HG02763 (cell line): ENCODE data around the gene TM4SF4.

Experiments
- ATAC-seq: cut with Tn5 transposase; IDR thresholded peaks from one replicate; pipeline ENCODE4 v1.9.1; 2021; ENCODE audit warnings: mild to moderate bottlenecking, moderate library complexity; ENCODE audit not compliant: unreplicated experiment

The TM4SF4 gene

DNA sequence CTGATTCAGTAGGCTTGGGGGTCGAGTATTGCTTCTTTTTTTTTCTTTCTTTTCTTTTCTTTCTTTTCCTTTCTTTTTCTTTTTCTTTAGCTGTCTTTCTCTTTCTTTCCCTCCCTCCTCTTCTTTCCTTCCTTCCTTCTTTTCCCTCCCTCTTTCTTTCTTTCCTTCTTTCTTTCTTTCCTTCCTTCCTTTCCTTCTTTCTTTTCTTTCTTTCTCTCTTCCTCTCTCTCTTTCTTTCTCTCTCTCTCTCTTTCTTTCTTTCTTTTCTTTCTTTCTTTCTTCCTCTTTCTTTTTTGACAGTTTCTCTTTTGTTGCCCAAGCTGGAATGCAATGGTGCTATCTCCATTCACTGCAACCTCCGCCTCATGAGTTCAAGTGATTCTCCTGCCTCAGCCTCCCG is 36.0 kb downstream of the TM4SF4 start:
- no peak for ATAC-seq

- no peak for ATAC-seq
Measured at GRCh38 chr3:149511040-149511626, 36.6 kb downstream of the TM4SF4 start.

DNA sequence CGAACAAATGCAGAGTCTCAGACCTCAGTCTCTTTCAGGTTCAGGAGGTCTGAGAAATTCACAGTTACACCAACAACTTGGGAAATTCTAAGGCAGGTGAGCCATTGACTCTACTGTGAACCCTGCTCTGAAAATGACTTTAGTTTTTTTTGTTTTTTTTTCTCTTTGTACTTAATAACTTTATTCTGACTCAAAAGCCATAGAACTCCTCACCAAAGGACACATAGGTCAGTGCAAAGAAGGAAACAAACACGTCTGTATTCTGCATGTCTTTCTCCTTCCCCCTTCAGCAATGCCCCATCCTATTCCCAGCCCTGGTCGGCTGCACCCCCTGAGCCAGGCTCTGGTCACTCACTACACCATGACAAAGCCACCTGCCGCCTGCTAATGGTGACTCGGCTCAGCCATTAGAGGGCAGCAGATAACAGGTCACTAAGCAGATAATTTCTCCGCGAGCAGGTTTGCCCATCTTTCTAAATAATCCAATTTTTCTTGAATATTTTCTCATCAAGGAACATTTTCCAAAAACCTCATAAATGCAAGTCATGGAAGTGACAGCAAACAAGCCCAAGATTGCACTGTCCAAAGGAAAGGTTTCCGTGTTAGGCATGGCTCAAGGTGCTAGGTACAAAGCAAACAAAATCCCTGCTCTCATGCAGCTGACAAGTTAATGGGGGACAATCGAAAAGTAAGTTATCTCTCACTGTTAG is 37.7 kb downstream of the TM4SF4 start:
- peak; percentile 66 for ATAC-seq

- no peak for ATAC-seq
Measured at GRCh38 chr3:149514471-149514870, 40.0 kb downstream of the TM4SF4 start.

DNA sequence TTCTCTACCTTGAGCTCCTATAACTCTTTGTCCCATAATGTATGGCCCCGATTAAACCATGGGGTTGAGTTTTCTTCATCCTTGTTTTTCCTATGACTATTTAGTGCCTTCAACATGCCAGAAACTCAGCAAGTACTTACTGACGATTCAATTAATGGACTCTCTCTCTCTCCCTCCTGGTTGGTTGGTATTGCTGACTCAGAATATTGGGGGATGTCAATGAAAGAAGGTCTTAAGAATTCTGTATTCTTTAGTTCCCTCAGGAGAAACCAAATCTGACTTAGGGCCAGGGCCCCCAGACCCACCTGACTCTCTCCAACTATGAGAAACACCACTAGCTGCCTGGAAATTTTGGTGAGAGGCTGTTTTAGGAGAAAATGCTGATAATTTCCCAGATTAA is 40.8 kb downstream of the TM4SF4 start:
- ATAC-seq: no peak

GRCh38 chr3:149516920-149517319 is 42.4 kb downstream of the TM4SF4 start:
- no peak for ATAC-seq

- no peak for ATAC-seq
Measured at GRCh38 chr3:149519912-149520311, 45.4 kb downstream of the TM4SF4 start.

DNA sequence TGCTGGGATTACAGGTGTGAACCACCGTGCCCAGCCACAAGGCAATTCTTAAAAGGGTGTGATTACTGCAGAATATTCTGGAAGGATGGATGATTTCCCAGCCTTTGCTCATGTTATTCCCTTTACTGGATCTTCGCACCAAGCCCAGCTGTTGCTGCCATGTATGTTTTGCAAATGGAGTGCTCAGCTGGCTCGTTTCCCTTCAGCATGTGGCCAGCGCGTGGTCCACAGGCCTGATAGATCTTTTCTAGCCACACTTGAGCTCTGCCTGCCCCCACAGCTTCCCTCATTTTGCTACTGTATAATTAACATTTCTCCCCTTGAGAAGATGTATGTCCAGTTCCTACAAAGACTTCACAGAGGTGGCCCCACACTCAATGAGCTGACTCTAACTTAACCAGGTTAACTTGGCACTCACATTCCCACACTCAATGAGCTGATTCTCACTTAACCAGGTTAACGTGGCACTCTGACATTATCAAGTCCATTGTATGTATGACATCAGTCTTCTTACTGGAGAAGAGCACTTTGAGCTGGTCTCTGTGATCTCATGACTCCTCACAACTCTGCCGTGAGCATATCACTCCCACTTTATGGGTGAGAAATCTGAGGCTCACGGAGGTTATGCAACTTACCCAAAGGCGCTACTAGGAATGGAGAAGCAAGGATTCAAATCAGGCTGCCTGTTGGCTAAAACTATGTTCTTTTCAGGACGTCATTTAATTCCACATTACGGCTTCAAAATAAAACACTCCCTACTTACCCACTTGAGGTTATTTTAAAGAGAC is 49.2 kb downstream of the TM4SF4 start:
- no peak for ATAC-seq

DNA sequence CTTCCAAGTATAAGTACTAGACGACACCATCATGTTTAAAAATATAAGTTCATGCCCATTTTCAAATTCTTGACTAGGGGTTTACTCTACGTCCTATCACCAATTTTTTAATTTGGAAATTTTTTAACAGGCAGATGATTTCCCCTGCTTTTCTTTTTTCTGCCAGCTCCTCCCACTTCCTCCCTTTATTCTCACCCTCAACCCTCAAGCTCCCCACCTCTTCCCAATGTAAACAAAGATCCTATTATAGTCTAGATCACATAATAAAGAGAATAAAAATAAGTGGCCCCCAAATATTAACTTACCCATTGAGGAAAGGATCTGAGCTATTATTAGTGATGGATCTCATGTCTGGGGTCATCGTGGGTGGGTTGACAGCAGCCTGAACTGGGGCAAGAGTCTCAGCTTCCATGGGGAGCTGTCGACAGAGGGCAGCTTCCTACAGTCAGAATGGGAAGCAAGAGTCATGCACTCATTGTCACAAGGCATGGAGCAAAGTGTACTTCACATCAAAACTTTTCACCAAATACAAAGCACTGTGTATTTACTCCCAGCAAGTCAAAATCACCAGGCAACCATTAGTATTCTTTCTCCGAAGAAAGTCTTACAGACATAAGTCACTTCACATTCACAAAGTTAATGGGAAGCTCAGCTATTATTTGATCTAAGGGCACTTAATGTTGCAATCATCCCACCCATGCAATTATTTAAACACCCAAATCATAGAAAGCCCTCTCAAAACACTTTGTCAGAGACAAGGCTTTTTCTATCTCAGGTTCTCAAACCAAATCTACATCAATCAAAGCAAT is 53.2 kb downstream of the TM4SF4 start:
- ATAC-seq: no peak

DNA sequence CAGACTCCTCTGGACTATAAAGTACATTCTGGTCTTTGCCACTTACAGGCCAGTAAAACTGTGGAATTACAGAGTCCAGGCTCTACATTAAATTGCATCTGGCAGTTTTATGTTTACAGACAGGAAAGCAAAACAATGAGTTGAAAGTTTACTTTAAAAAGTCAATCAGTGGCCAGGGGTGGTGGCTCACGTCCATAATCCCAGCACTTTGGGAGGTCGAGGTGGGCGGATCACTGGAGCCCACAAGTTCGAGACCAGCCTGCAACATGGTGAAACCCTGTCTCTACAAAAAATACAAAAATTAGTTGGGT is 53.8 kb downstream of the TM4SF4 start:
- ATAC-seq: no peak

GRCh38 chr3:149529099-149529498 is 54.6 kb downstream of the TM4SF4 start:
- ATAC-seq: no peak

DNA sequence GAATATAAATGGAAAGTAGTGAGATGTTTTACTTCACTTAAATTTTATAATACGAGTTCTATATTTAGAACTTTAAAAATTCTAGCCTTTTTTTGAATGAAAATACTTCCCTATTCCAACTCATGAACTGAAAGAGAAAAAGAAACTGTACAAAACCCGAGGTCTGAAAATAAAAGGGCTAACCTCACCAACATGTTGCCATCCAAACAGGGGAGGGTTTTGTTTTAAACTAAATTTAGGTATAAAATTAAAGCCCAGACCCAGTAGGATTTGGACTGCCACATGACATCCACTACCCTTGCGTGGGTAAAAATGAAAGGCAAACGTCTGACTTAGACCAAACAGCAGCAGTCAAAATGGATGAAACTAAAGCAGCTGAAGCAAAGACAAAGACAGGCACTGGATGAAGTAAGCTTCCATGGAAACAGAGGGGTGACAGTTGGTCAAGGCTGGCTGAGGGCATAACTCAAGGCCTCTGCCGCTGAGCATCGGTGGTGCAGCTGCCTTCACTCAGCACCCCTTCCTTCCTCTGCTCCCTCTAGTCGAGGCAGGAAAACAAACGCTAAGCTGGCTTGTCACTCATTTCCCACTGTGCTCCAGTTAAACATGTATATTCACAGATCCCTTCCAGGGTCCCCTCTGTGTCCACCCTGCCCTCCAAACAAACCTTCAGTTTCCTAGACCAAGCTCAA is 58.1 kb downstream of the TM4SF4 start:
- ATAC-seq: peak; percentile 54

DNA sequence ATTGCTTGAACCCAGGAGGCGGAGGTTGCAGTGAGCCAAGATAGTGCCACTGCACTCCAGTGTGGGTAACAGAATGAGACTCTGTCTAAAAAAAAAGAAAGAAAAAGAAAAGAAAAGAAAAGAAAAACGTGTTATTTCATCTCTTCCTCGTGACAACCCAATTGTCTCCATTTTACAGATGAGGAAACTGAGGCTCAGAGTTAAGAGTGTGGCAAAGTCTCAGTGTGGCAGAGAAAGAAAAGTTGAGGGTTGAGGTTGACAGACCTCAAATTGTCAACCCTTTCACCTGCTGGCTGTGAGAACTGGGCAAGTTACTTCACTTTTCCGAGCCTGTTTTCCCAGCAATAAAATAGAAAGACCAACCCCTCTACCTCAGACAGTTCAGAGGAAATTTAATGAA is 59.6 kb downstream of the TM4SF4 start:
- no peak for ATAC-seq

DNA sequence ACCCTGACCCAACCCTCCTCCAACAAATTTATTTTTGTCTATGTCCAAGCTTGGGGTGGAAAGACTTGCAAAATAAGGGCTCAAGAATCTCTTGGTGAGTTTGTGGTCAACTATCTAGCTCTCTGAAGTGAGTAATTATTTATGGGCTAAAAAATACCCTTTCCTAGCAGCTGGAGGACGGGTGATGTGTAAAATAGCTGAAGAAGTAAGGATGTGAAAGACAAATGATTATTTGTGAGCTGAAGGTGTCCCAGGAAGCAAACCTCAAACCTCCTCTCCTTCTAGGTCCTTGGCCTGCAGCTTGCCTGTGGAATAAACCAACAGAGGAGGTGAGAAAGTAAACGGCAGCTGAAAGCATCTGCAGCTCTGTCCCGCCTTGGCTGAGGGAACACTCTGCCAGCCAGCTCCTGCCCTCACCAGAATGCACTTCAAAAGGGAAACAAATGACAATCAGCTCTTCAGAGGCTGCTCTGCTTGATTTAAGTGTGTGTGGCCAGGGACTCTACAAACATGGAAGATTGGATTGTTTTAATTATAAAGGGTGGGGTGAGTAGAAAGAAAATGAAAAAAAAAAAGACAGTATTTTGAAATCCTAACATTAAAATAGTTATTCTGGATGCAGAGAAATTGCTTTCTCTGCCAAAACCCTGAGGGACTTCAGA is 60.3 kb downstream of the TM4SF4 start:
- no peak for ATAC-seq

- ATAC-seq: no peak
Measured at GRCh38 chr3:149535333-149535685, 60.8 kb downstream of the TM4SF4 start.

- ATAC-seq: no peak
Measured at GRCh38 chr3:149536429-149536828, 61.9 kb downstream of the TM4SF4 start.

- ATAC-seq: no peak
Measured at GRCh38 chr3:149538371-149538770, 63.9 kb downstream of the TM4SF4 start.

- ATAC-seq: no peak
Measured at GRCh38 chr3:149541091-149541491, 66.6 kb downstream of the TM4SF4 start.

- ATAC-seq: no peak
Measured at GRCh38 chr3:149542375-149543312, 68.1 kb downstream of the TM4SF4 start.
